Measurements from ENCODE around the gene CDCP1.
"Not testable (repeated sequence)": the region's sequence is repeated elsewhere in the genome, so short reads cannot be mapped to it uniquely, and the experiment has no call there.

The CDCP1 gene

GRCh38 chr3:45154641-45155147, 8.5 kb upstream of the CDCP1 start:
- Histone ChIP-seq H3K9ac (ENCODE audit: low read depth in 1 of 2, low read length in 2 of 2) (no peak overlapping the region), H3K4me3 (ENCODE audit: low read depth in 1 of 2, low read length in 2 of 2) (no peak overlapping the region), H3K27ac (ENCODE audit: low read depth, low read length) (no peak overlapping the region), H3K36me3 (ENCODE audit: control insufficient read depth in 1 of 2, insufficient read depth in 2 of 2, low read length in 2 of 2) (no peaks in the 10 kb centered on the region), H3K9me3 (ENCODE audit: control insufficient read depth in 1 of 2, low read length in 2 of 2) (peaks cover 0 to 3% of the 10 kb centered on the region in 2 donors), H3K27me3 (ENCODE audit: control insufficient read depth in 1 of 2, insufficient read depth in 2 of 2, low read length in 2 of 2) (no peaks in the 10 kb centered on the region), H3K4me1 (ENCODE audit: control insufficient read depth in 1 of 2, insufficient read depth in 2 of 2, low read length in 2 of 2) (no peaks in the 10 kb centered on the region)

- H3K36me3 ChIP-seq (ENCODE audit: control insufficient read depth in 1 of 2, insufficient read depth in 2 of 2, low read length in 2 of 2) = no peaks in the 10 kb centered on the region
- H3K27me3 ChIP-seq (ENCODE audit: control insufficient read depth in 1 of 2, insufficient read depth in 2 of 2, low read length in 2 of 2) = no peaks in the 10 kb centered on the region
- H3K4me1 ChIP-seq (ENCODE audit: control insufficient read depth in 1 of 2, insufficient read depth in 2 of 2, low read length in 2 of 2) = no peaks in the 10 kb centered on the region
- no peak overlapping the region for H3K27ac ChIP-seq (ENCODE audit: low read depth, low read length)
- peaks cover 0 to 3% of the 10 kb centered on the region in 2 donors for H3K9me3 ChIP-seq (ENCODE audit: control insufficient read depth in 1 of 2, low read length in 2 of 2)
- no peak overlapping the region for H3K9ac ChIP-seq (ENCODE audit: low read depth in 1 of 2, low read length in 2 of 2)
- no peak overlapping the region for H3K4me3 ChIP-seq (ENCODE audit: low read depth in 1 of 2, low read length in 2 of 2)
Measured at GRCh38 chr3:45153658-45154437, 7.7 kb upstream of the CDCP1 start.

DNA sequence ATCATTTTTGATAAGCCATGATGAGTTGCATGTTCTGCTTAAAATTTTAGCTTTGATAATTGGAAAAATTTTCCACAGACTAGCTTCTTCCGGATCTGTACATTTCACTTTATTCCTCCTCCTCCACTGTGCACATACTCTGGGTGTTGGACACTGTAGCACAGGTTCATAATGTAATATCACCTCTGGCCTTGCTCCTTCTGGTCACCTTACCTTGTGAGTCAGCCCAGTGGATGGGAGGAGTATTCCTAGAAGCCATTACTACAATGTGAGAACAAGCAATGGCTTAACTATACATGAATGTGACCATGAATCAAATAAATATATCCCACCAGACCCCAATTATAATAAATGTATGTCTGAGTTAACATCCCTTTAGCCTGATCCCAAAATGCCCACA, 6.1 kb upstream of the CDCP1 start:
- H3K4me1 ChIP-seq (ENCODE audit: control insufficient read depth in 1 of 2, insufficient read depth in 2 of 2, low read length in 2 of 2) = no peaks in the 10 kb centered on the region
- no peaks in the 10 kb centered on the region for H3K36me3 ChIP-seq (ENCODE audit: control insufficient read depth in 1 of 2, insufficient read depth in 2 of 2, low read length in 2 of 2)
- no peak overlapping the region for H3K4me3 ChIP-seq (ENCODE audit: low read depth in 1 of 2, low read length in 2 of 2)
- no peak overlapping the region for H3K9ac ChIP-seq (ENCODE audit: low read depth in 1 of 2, low read length in 2 of 2)
- H3K27me3 ChIP-seq (ENCODE audit: control insufficient read depth in 1 of 2, insufficient read depth in 2 of 2, low read length in 2 of 2) = no peaks in the 10 kb centered on the region
- peaks cover 0 to 3% of the 10 kb centered on the region in 2 donors for H3K9me3 ChIP-seq (ENCODE audit: control insufficient read depth in 1 of 2, low read length in 2 of 2)
- H3K27ac ChIP-seq (ENCODE audit: low read depth, low read length) = no peak overlapping the region

GRCh38 chr3:45151100-45151499, 4.9 kb upstream of the CDCP1 start:
- Histone ChIP-seq H3K36me3 (ENCODE audit: control insufficient read depth in 1 of 2, insufficient read depth in 2 of 2, low read length in 2 of 2) (no peaks in the 10 kb centered on the region), H3K27me3 (ENCODE audit: control insufficient read depth in 1 of 2, insufficient read depth in 2 of 2, low read length in 2 of 2) (no peaks in the 10 kb centered on the region), H3K4me1 (ENCODE audit: control insufficient read depth in 1 of 2, insufficient read depth in 2 of 2, low read length in 2 of 2) (no peaks in the 10 kb centered on the region), H3K27ac (ENCODE audit: low read depth, low read length) (no peak overlapping the region), H3K9me3 (ENCODE audit: control insufficient read depth in 1 of 2, low read length in 2 of 2) (peaks cover 0 to 3% of the 10 kb centered on the region in 2 donors), H3K4me3 (ENCODE audit: low read depth in 1 of 2, low read length in 2 of 2) (no peak overlapping the region), H3K9ac (ENCODE audit: low read depth in 1 of 2, low read length in 2 of 2) (no peak overlapping the region)

- Histone ChIP-seq H3K4me3 (ENCODE audit: low read depth in 1 of 2, low read length in 2 of 2) (no peak overlapping the region), H3K9ac (ENCODE audit: low read depth in 1 of 2, low read length in 2 of 2) (no peak overlapping the region), H3K4me1 (ENCODE audit: control insufficient read depth in 1 of 2, insufficient read depth in 2 of 2, low read length in 2 of 2) (peaks cover 0 to 5% of the 10 kb centered on the region in 2 donors), H3K9me3 (ENCODE audit: control insufficient read depth in 1 of 2, low read length in 2 of 2) (peaks cover 0 to 3% of the 10 kb centered on the region in 2 donors), H3K27me3 (ENCODE audit: control insufficient read depth in 1 of 2, insufficient read depth in 2 of 2, low read length in 2 of 2) (no peaks in the 10 kb centered on the region), H3K36me3 (ENCODE audit: control insufficient read depth in 1 of 2, insufficient read depth in 2 of 2, low read length in 2 of 2) (no peaks in the 10 kb centered on the region), H3K27ac (ENCODE audit: low read depth, low read length) (no peak overlapping the region)
Measured at GRCh38 chr3:45148921-45149320, 2.7 kb upstream of the CDCP1 start.

DNA sequence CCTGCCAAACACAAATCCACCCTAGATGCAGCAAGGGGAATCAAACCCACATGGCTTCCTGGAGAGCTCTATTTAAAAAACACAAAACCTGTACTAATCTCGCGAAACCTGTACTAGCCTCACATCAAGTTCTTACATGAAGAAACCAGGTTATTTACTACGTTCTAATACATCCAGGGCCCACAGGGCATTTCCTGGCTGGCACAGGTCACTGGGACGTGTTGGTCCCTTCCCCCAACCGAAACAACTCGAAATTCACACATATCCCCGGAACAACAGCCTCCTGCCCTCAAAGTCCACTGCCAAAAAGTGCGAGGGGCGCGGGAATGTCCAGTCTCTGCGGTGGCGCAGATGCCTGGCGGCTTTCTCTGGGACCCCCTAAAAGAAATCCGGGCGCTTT, 955 bp downstream of the CDCP1 start:
- H3K27ac ChIP-seq (ENCODE audit: low read depth, low read length) = peak overlapping the region; percentile 81
- H3K4me1 ChIP-seq (ENCODE audit: control insufficient read depth in 1 of 2, insufficient read depth in 2 of 2, low read length in 2 of 2) = peaks cover 14 to 22% of the 10 kb centered on the region in 2 donors
- peak overlapping the region; percentile 86 to 90 for H3K4me3 ChIP-seq (ENCODE audit: low read depth in 1 of 2, low read length in 2 of 2)
- H3K27me3 ChIP-seq (ENCODE audit: control insufficient read depth in 1 of 2, insufficient read depth in 2 of 2, low read length in 2 of 2) = no peaks in the 10 kb centered on the region
- no peaks in the 10 kb centered on the region for H3K36me3 ChIP-seq (ENCODE audit: control insufficient read depth in 1 of 2, insufficient read depth in 2 of 2, low read length in 2 of 2)
- H3K9me3 ChIP-seq (ENCODE audit: control insufficient read depth in 1 of 2, low read length in 2 of 2) = no peaks in the 10 kb centered on the region
- H3K9ac ChIP-seq (ENCODE audit: low read depth in 1 of 2, low read length in 2 of 2) = peak overlapping the region; percentile 78 to 87

GRCh38 chr3:45143673-45144671, 2.2 kb downstream of the CDCP1 start:
- Histone ChIP-seq H3K36me3 (ENCODE audit: control insufficient read depth in 1 of 2, insufficient read depth in 2 of 2, low read length in 2 of 2) (no peaks in the 10 kb centered on the region), H3K9ac (ENCODE audit: low read depth in 1 of 2, low read length in 2 of 2) (no peak overlapping the region), H3K9me3 (ENCODE audit: control insufficient read depth in 1 of 2, low read length in 2 of 2) (no peaks in the 10 kb centered on the region), H3K27me3 (ENCODE audit: control insufficient read depth in 1 of 2, insufficient read depth in 2 of 2, low read length in 2 of 2) (no peaks in the 10 kb centered on the region), H3K4me1 (ENCODE audit: control insufficient read depth in 1 of 2, insufficient read depth in 2 of 2, low read length in 2 of 2) (peaks cover 26 to 35% of the 10 kb centered on the region in 2 donors), H3K4me3 (ENCODE audit: low read depth in 1 of 2, low read length in 2 of 2) (peak overlapping the region; percentile 19 to 27), H3K27ac (ENCODE audit: low read depth, low read length) (no peak overlapping the region)

DNA sequence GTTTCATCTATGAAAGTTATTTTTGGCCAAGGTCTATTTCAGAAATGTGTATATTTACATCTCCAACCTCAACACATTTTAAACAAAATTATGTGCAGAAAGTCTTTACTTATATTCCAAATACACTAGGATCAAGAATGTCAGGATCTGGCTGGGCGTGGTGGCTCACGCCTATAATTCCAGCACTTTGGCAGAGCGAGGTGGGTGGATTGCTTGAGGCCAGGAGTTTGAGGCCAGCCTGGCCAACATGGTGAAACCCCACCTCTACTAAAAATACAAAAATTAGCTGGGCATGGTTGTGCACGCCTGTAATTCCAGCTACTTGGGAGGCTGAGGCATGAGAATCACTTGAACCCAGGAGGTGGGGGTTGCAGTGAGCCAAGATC, 5.4 kb downstream of the CDCP1 start:
- H3K9me3 ChIP-seq (ENCODE audit: control insufficient read depth in 1 of 2, low read length in 2 of 2); H3K27ac ChIP-seq (ENCODE audit: low read depth, low read length); H3K4me3 ChIP-seq (ENCODE audit: low read depth in 1 of 2, low read length in 2 of 2); H3K9ac ChIP-seq (ENCODE audit: low read depth in 1 of 2, low read length in 2 of 2); H3K27me3 ChIP-seq (ENCODE audit: control insufficient read depth in 1 of 2, insufficient read depth in 2 of 2, low read length in 2 of 2); H3K36me3 ChIP-seq (ENCODE audit: control insufficient read depth in 1 of 2, insufficient read depth in 2 of 2, low read length in 2 of 2): not testable (repeated sequence)
- H3K4me1 ChIP-seq (ENCODE audit: control insufficient read depth in 1 of 2, insufficient read depth in 2 of 2, low read length in 2 of 2) = peaks cover 50 to 61% of the 10 kb centered on the region in 2 donors

GRCh38 chr3:45140141-45140769, 5.9 kb downstream of the CDCP1 start:
- H3K9ac ChIP-seq (ENCODE audit: low read depth in 1 of 2, low read length in 2 of 2) = no peak overlapping the region

More at GRCh38 chr3:45140141-45140769, 5.9 kb downstream of the CDCP1 start:
- Histone ChIP-seq H3K4me3 (ENCODE audit: low read depth in 1 of 2, low read length in 2 of 2) (peak overlapping the region in 1 of 2 donors; percentile 7), H3K27me3 (ENCODE audit: control insufficient read depth in 1 of 2, insufficient read depth in 2 of 2, low read length in 2 of 2) (no peaks in the 10 kb centered on the region), H3K36me3 (ENCODE audit: control insufficient read depth in 1 of 2, insufficient read depth in 2 of 2, low read length in 2 of 2) (no peaks in the 10 kb centered on the region), H3K4me1 (ENCODE audit: control insufficient read depth in 1 of 2, insufficient read depth in 2 of 2, low read length in 2 of 2) (peaks cover 50 to 63% of the 10 kb centered on the region in 2 donors), H3K27ac (ENCODE audit: low read depth, low read length) (no peak overlapping the region), H3K9me3 (ENCODE audit: control insufficient read depth in 1 of 2, low read length in 2 of 2) (no peaks in the 10 kb centered on the region)
